22Rv1 (cell line): ENCODE measurements around the gene CRLF2.
"Not testable (repeated sequence)": the region's sequence is repeated elsewhere in the genome, so short reads cannot be mapped to it uniquely, and the experiment has no call there.

Experiments
- H3K27ac ChIP-seq: fragments of 450-650 bp; 2 replicates; pipeline ENCODE4 v1.5.1; 2017
- ZFX ChIP-seq: fragments of 450-650 bp; IDR thresholded peaks from 2 replicates; pipeline ENCODE4 v1.6.1; 2017; ENCODE audit warnings: antibody characterized with exemption, borderline replicate concordance
- TF ChIP-seq, protein P1 (sequence below): fragments of 450-650 bp; IDR thresholded peaks from 2 replicates; pipeline ENCODE4 v1.5.1; 2017; ENCODE audit warnings: mild to moderate bottlenecking

CRLF2 gene

DNA sequence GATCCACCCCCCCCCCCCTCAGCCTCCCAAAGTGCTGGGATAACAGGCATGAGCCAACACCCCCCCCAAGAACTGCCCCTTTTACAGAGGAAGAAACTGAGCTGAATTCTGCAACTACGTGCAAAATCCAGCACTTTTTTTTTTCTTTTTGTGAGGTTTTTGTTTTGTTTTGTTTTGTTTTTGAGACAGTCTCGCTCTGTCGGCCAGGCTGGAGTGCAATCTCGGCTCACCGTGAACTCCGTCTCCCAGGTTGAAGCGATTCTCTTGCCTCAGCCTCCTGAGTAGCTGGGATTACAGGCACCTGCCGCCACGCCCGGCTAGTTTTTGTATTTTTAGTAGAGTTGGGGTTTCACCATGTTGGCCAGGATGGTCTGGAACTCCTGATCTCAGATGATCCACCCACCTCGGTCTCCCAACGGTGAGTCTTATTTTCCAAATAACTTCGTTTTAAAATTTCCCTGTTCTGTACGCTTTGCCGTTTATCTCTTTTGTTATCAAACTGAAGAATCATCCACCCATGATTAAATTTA, 4.9 kb downstream of the CRLF2 start:
- no peak overlapping the region for H3K27ac ChIP-seq
- no peak for TF ChIP-seq ZFX
- TF ChIP-seq, protein P1, sequence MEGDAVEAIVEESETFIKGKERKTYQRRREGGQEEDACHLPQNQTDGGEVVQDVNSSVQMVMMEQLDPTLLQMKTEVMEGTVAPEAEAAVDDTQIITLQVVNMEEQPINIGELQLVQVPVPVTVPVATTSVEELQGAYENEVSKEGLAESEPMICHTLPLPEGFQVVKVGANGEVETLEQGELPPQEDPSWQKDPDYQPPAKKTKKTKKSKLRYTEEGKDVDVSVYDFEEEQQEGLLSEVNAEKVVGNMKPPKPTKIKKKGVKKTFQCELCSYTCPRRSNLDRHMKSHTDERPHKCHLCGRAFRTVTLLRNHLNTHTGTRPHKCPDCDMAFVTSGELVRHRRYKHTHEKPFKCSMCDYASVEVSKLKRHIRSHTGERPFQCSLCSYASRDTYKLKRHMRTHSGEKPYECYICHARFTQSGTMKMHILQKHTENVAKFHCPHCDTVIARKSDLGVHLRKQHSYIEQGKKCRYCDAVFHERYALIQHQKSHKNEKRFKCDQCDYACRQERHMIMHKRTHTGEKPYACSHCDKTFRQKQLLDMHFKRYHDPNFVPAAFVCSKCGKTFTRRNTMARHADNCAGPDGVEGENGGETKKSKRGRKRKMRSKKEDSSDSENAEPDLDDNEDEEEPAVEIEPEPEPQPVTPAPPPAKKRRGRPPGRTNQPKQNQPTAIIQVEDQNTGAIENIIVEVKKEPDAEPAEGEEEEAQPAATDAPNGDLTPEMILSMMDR: no peak

DNA sequence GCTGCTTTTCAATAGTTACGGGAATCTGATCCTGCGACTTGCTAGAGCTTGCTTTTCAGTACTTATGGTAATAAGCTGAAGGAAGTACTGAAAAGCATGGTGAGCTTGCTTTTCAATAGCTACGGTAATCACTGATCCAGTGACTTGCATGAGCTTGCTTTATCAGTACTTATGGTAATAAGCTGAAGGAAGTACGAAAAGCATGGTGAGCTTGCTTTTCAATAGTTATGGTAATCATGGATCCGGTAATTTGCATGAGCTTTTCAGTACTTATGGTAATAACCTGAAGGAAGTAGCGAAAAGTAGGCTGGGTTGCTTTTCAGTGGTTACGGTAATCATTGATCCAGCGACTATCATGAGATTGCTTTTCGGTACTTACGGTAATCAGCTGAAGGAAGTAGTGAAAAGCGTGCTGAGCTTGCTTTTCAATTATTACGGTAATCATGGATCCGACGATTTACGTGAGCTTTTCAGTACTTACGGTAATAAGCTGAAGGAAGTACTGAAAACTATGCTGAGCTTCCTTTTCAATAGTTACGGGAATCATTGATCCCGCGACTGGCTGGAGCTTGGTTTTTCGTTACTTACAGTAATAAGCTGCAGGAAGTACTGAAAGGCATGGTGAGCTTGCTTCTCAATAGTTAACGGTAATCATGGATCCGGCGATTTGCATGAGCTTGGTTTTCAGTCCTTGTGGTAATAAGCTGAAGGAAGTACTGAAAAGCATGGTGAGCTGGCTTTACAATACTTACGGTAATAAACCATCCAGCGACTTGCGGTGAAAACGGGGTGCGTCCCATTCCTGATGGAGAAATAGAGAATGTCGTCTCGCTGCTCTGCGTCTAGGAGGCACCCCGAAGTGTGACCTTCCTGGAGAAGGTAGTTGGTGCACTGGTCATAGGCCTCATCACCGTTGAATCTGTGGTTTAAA, 6.5 kb downstream of the CRLF2 start:
- TF ChIP-seq, protein P1: no peak
- no peak for TF ChIP-seq ZFX
- no peak overlapping the region for H3K27ac ChIP-seq

DNA sequence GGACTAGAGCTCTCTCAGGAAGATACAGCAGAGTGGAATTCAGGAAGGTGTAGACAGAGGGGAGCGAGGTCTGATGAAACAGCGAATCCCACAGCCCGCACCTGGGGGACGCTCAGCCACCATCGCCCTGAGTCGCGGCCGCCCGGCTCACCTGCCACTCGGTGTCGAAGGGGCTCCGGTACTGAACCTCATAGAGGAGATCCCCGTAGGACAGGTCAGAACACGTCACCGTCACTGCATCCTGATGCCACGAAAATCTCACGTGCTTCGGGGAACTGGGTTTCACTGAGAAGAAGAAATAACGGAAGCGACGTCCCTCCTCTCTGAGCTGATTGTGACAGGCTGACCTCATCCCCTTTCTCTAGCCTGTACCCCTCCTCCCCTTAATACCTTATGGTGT, 10.2 kb downstream of the CRLF2 start:
- TF ChIP-seq ZFX: no peak
- TF ChIP-seq, protein P1: no peak
- H3K27ac ChIP-seq: no peak overlapping the region

DNA sequence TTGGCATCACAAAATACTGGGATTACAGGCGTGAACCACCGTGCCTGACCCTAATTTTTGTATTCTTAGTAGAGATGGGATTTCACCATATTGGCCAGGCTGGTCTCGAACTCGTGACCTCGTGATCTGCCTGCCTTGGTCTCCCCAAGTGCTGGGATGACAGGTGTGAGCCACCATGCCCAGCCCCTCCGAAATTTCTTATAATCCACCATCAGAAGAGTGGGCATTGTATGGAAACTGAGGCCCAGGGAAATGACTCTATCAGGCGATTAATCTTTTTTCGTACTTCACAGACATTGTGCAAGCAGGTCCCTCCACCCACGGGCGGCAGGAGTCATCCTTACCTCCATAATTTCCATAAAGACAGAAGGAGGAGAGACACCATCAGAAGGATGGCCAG, 16.0 kb downstream of the CRLF2 start:
- H3K27ac ChIP-seq: no peak overlapping the region
- no peak for TF ChIP-seq ZFX

DNA sequence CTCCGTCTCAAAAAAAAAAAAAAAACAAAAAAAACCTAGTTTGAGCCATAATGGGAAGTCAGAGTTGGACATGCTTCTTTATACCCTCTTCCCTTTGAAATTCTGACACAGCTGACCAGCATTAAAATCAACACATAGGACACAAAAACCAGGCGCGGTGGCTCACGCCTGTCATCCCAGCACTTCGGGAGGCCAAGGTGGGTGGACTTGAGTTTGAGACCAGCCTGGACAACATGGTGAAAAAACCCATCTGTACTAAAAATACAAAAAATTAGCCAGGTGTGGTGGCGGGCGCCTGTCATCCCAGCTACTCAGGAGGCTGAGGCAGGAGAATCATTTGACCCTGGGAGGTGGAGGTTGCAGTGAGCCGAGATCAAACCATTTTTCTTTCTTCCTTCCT, 20.3 kb downstream of the CRLF2 start:
- not testable (repeated sequence) for H3K27ac ChIP-seq

DNA sequence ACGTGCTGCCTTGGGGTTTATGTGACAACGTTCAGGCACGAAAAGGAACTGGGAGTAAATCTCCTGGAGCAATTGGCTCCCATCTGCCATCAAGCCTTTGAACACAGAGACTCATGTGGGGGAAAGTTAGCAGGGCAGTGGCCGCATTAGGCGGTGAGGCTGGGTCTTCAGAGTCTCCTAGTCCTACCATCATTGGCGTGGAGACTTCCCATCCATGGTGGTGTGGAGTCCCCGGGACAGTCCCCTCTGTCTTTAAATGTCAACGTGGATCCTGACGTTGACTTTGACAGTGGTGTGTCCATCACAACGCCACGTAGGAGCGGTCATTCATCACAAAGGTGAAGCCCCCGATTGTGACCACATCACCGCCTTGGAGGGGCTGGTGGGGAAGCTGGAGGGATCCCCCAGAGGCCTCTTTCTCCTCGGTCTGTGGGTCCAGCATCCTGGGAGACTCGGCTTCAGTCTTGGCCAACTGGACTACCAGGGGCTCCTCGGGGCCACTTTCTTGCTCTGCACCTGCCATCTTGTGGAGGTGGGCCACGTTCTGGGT, 21.8 kb downstream of the CRLF2 start:
- no peak overlapping the region for H3K27ac ChIP-seq
- TF ChIP-seq, protein P1: no peak
- no peak for TF ChIP-seq ZFX

DNA sequence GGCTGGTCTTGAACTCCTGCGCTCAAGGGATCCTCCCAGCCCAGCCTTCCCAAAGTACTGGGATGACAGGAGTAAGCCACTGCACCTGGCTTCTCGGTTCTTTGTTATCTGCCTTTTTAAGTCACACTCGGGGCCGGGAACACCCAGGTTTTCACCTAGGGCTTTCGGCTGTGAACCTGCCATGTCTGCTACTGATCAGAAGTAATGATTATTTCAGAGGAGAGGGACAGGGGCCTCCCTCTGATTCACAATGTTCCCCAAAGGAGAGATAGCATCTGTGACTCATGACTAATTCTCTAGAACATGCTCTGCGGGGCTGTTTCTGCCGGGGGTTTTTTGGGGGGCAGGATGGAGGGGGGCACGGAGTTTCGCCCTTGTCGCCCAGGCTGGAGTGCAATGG, 26.9 kb downstream of the CRLF2 start:
- TF ChIP-seq, protein P1: no peak
- TF ChIP-seq ZFX: no peak
- H3K27ac ChIP-seq: no peak overlapping the region

DNA sequence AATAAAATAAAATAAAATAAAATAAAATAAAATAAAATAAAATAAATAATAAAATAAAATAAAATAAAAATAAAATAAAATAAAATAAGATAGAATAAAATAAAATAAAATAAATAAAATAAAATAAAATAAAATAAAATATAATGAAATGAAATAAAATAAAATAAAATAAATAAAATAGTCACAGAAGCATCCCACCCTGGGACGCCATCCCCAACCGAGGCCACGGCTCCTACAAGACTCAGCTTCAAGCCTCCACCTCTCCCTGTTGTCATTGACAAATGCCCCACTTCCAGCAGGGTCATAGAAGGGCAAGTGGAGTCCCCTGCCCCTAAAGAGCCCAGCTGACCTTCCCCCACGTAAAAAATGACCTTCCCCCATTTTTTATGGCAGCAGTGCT, 30.2 kb downstream of the CRLF2 start:
- TF ChIP-seq, protein P1: no peak
- TF ChIP-seq ZFX: no peak
- H3K27ac ChIP-seq: no peak overlapping the region

DNA sequence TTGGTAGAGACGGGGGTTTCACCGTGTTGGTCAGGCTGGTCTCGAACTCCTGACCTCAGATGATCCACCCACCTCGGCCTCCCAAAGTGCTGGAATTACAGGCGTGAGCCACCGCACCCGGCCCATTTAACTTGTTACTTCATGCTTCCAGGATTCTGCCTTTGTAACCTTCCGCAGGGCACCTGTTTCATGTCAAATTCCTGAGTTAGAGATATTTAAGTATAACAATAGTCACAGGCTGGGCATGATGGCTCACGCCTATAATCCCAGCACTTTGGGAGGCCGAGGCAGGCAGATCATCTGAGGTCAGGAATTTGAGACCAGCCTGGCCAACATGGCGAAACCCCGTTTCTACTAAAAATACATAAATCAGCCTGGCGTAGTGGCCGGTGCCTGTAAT, 30.8 kb downstream of the CRLF2 start:
- H3K27ac ChIP-seq: not testable (repeated sequence)
